Brain microvascular endothelial cell (primary cell): ENCODE data around the gene PAXX.

Experiments
- DNase-seq: peaks from one replicate; pipeline ENCODE4 v3.0.0-alpha.2; 2020
- H3K27ac ChIP-seq: fragments of 250-450 bp; sonication (Bioruptor Pico); 2 replicates; pipeline ENCODE4 v1.5.1; 2020; ENCODE audit warnings: mild to moderate bottlenecking, moderate library complexity
- H3K27me3 ChIP-seq: fragments of 250-450 bp; sonication (Bioruptor Pico); replicated peaks from 2 replicates; pipeline ENCODE4 v1.5.1; 2020; ENCODE audit warnings: mild to moderate bottlenecking
- H3K36me3 ChIP-seq: fragments of 250-450 bp; sonication (Bioruptor Pico); replicated peaks from 2 replicates; pipeline ENCODE4 v1.5.1; 2020; ENCODE audit warnings: mild to moderate bottlenecking
- H3K4me3 ChIP-seq: 2 replicates; pipeline ENCODE4 v1.5.1; 2011; ENCODE audit warnings: low read depth, mild to moderate bottlenecking, control low read depth, low read length, moderate library complexity
- in situ Hi-C: cut with HindIII; loops from 2 replicates; pipeline ENCODE4 v1.10.0; 2017; ENCODE audit warnings: low sequenced_read_pairs, low pct_ligation_motif_present
- TF ChIP-seq, protein P1 (sequence below): IDR thresholded peaks from 2 replicates; pipeline ENCODE4 v1.5.1; 2011; ENCODE audit warnings: low read depth, mild to moderate bottlenecking, moderate library complexity, low read length, control low read depth, inconsistent platforms; ENCODE audit errors: missing control alignments

The PAXX gene

GRCh38 chr9:136952321-136952850 is 39.8 kb upstream of the PAXX start:
- no peak for DNase-seq
- H3K27ac ChIP-seq = no peak overlapping the region
- in situ Hi-C loops = no loop called here
- H3K27me3 ChIP-seq = no peaks in the 10 kb centered on the region
- no peaks in the 10 kb centered on the region for H3K36me3 ChIP-seq
- TF ChIP-seq, protein P1, sequence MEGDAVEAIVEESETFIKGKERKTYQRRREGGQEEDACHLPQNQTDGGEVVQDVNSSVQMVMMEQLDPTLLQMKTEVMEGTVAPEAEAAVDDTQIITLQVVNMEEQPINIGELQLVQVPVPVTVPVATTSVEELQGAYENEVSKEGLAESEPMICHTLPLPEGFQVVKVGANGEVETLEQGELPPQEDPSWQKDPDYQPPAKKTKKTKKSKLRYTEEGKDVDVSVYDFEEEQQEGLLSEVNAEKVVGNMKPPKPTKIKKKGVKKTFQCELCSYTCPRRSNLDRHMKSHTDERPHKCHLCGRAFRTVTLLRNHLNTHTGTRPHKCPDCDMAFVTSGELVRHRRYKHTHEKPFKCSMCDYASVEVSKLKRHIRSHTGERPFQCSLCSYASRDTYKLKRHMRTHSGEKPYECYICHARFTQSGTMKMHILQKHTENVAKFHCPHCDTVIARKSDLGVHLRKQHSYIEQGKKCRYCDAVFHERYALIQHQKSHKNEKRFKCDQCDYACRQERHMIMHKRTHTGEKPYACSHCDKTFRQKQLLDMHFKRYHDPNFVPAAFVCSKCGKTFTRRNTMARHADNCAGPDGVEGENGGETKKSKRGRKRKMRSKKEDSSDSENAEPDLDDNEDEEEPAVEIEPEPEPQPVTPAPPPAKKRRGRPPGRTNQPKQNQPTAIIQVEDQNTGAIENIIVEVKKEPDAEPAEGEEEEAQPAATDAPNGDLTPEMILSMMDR = no peak
- no peak overlapping the region for H3K4me3 ChIP-seq

- in situ Hi-C loops = no loop called here
- TF ChIP-seq, protein P1 = no peak
- Histone ChIP-seq H3K27ac (no peak overlapping the region), H3K27me3 (no peaks in the 10 kb centered on the region), H3K4me3 (no peak overlapping the region), H3K36me3 (no peaks in the 10 kb centered on the region)
- no peak for DNase-seq
These were observed 39.1 kb upstream of the PAXX start for GRCh38 chr9:136952876-136953770.

- no peak overlapping the region for H3K27ac ChIP-seq
- no peak overlapping the region for H3K4me3 ChIP-seq
- in situ Hi-C loops = no loop called here
These were observed 38.4 kb upstream of the PAXX start for GRCh38 chr9:136953771-136954269.

GRCh38 chr9:136954270-136955083 is 37.7 kb upstream of the PAXX start:
- in situ Hi-C loops = no loop called here
- DNase-seq = no peak
- Histone ChIP-seq H3K4me3 (no peak overlapping the region), H3K27me3 (no peaks in the 10 kb centered on the region), H3K36me3 (no peaks in the 10 kb centered on the region), H3K27ac (no peak overlapping the region)
- TF ChIP-seq, protein P1 = no peak

More at GRCh38 chr9:136953771-136954269, 38.4 kb upstream of the PAXX start:
- no peak for DNase-seq
- Histone ChIP-seq H3K36me3 (no peaks in the 10 kb centered on the region), H3K27me3 (no peaks in the 10 kb centered on the region)
- TF ChIP-seq, protein P1 = no peak

DNA sequence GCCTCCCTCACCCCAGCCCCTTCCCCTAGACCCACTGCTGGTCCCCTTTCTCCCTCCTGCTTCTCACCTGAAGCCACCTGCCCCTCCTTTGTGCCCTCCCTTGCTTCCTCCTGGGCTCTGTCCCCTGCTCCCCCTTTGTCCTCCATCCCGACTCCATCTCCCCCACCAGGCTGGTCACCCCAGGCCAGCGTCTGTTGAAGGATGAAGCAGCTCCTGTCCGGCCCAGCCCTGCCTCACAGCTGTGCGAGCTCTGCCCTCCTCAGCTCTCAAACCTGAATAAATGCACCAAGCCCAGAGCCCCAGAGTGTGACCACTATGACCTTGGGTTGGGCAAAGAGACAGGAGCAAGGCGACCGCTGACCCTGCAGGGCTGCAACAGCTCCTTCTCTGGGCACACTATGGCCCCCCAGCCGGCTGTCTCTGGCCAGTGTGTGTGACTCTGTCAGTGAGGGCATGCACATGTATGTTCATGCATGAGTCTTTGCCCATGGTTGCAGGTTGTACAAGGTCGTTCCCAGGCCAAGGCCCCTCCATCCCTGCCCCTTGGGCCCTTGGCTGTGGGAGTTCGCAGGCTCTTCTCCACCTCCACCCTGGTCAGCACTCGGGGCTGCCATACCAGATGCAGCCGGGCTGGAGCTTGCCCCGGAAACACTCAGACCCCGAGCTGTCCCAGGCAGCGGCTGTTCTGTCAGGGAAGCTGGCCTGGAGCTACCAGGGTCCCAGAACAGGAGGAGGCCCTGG is 36.9 kb upstream of the PAXX start:
- H3K27me3 ChIP-seq = no peaks in the 10 kb centered on the region
- TF ChIP-seq, protein P1 = no peak
- H3K4me3 ChIP-seq = no peak overlapping the region
- no peak overlapping the region for H3K27ac ChIP-seq
- in situ Hi-C loops = no loop called here
- no peak for DNase-seq
- no peaks in the 10 kb centered on the region for H3K36me3 ChIP-seq
